K562 (cell line): ENCODE results near the gene HSD17B11. TPM values are rescaled to one million over a fixed set of nuclear protein-coding genes. Genes with fewer than 3 reads are reported as not detected.
A peak's percentile ranks its signal among the peaks of the same experiment; 100 is the strongest.

Experiments
- ARNT ChIP-seq, 2 experiments: fragments of 450-650 bp; IDR thresholded peaks; 2 replicates each; pipeline ENCODE4 v1.6.1; 2016; ENCODE audit warnings: mild to moderate bottlenecking in 1 of 2
- ID3 ChIP-seq, 2 experiments: fragments of 250-450 bp in 1 of 2; fragments of 450-650 bp in 1 of 2; sonication (Bioruptor Pico) in 1 of 2; IDR thresholded peaks; 2 replicates each; pipeline versions ENCODE4 v1.6.1 to v1.8.0; 2016 to 2021; ENCODE audit warnings: mild to moderate bottlenecking in 2 of 2, moderate library complexity in 2 of 2, missing compliant biosample characterization in 1 of 2, missing genetic modification characterization in 1 of 2
- MAFF ChIP-seq: IDR thresholded peaks from 2 replicates; pipeline ENCODE4 v1.6.1; 2012; ENCODE audit warnings: low read length, improper control_type of control experiment
- POLR2B ChIP-seq: fragments of 450-650 bp; IDR thresholded peaks from 2 replicates; pipeline ENCODE4 v1.6.1; 2018; ENCODE audit warnings: low read depth; ENCODE audit not compliant: partially characterized antibody
- POU5F1 ChIP-seq: fragments of 150-350 bp; IDR thresholded peaks from 2 replicates; pipeline ENCODE4 v1.6.1; 2014; ENCODE audit warnings: borderline replicate concordance, low read length, low read depth, mild to moderate bottlenecking; ENCODE audit not compliant: partially characterized antibody
- REST ChIP-seq, 2 experiments: fragments of 450-650 bp; formaldehyde crosslinking in 1 of 2; IDR thresholded peaks; 2 replicates each; pipeline versions ENCODE4 v1.4.0 to v1.6.1; 2014 to 2020; ENCODE audit warnings: mild to moderate bottlenecking in 2 of 2, borderline replicate concordance in 1 of 2, low read depth in 1 of 2
- SLC30A9 ChIP-seq: fragments of 250-450 bp; sonication (Bioruptor Pico); IDR thresholded peaks from 2 replicates; pipeline ENCODE4 v1.8.0; 2022; ENCODE audit warnings: mild to moderate bottlenecking, moderate library complexity
- USF2 ChIP-seq: sonication (generic); formaldehyde crosslinking; IDR thresholded peaks from 2 replicates; pipeline ENCODE4 v1.5.0; 2020; ENCODE audit warnings: missing genetic modification reagents
- ZFP91 ChIP-seq: sonication (generic); formaldehyde crosslinking; IDR thresholded peaks from 2 replicates; pipeline ENCODE4 v1.8.0; 2022; ENCODE audit warnings: mild to moderate bottlenecking, missing genetic modification reagents
- ZNF717 ChIP-seq: fragments of 250-450 bp; sonication (Bioruptor Pico); IDR thresholded peaks from 2 replicates; pipeline ENCODE4 v1.5.0; 2021
- polyA plus RNA-seq, 8 experiments: library from polyadenylated mRNA; depleted of rRNA in 4 of 8; stranded (reverse) in 5 of 8; unstranded in 3 of 8; fragments of >200 nt; fragmentation: Nextera tagmentation in 2 of 8; fragmentation: Illumina TruSeq in 1 of 8; extraction: Ambion mirVana in 2 of 8; extraction: Trizol in 1 of 8; gene quantifications; 2 replicates each; pipeline versions ENCODE4 v1.2.1 to v1.2.3, GENCODE V29; 2011 to 2014; ENCODE audit warnings: inconsistent platforms in 1 of 8, missing spikeins in 1 of 8
- total RNA-seq, 7 experiments: library from RNA; depleted of rRNA in 6 of 7; stranded (reverse); fragments of >200 nt in 6 of 7; fragmentation: Illumina TruSeq in 2 of 7; extraction: Trizol in 2 of 7; gene quantifications; 2 replicates each; pipeline versions ENCODE4 v1.2.1 to v1.2.3, GENCODE V29; 2011 to 2021; ENCODE audit warnings: low replicate concordance in 1 of 7
- TF ChIP-seq, protein P1 (sequence below): IDR thresholded peaks from 3 replicates; pipeline ENCODE4 v1.6.1; 2011; ENCODE audit warnings: borderline replicate concordance, mild to moderate bottlenecking; ENCODE audit not compliant: insufficient read length, insufficient read depth
- TF ChIP-seq, protein P2 (sequence below): fragments of 450-650 bp; formaldehyde crosslinking; IDR thresholded peaks from 2 replicates; pipeline ENCODE4 v1.4.0; 2022; ENCODE audit warnings: missing genetic modification characterization

The HSD17B11 gene
- total and polyA plus RNA-seq, 9 of the 15 experiments (the other 6 are each of a cell fraction or from before 2014, with no cell fraction given): 26.0 to 108 (median 81.0) TPM

- TF ChIP-seq, protein P1, sequence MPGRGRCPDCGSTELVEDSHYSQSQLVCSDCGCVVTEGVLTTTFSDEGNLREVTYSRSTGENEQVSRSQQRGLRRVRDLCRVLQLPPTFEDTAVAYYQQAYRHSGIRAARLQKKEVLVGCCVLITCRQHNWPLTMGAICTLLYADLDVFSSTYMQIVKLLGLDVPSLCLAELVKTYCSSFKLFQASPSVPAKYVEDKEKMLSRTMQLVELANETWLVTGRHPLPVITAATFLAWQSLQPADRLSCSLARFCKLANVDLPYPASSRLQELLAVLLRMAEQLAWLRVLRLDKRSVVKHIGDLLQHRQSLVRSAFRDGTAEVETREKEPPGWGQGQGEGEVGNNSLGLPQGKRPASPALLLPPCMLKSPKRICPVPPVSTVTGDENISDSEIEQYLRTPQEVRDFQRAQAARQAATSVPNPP: no peak
- TF ChIP-seq SLC30A9 (CRISPR knock-in tag) (no peak), ID3 (CRISPR knock-in tag; IDR thresholded peaks at IDR 0.05) (no peak), ID3 (tag; IDR thresholded peaks at IDR 0.05) (peak; percentile 75; the same call in 1 of the 2 replicates), REST (IDR thresholded peaks at IDR 0.05; ENCODE audit: borderline replicate concordance) (peak; percentile 41), REST (CRISPR knock-in tag; IDR thresholded peaks at IDR 0.05; ENCODE audit: low read depth) (no peak), ZFP91 (CRISPR knock-in tag) (no peak), MAFF (no peak), POU5F1 (peak; percentile 21), POLR2B (peak; percentile 90), ZNF717 (no peak), USF2 (CRISPR knock-in tag) (no peak), ARNT (IDR thresholded peaks at IDR 0.05) (no peak; a peak in 1 of 4 replicates)
- TF ChIP-seq, protein P2, sequence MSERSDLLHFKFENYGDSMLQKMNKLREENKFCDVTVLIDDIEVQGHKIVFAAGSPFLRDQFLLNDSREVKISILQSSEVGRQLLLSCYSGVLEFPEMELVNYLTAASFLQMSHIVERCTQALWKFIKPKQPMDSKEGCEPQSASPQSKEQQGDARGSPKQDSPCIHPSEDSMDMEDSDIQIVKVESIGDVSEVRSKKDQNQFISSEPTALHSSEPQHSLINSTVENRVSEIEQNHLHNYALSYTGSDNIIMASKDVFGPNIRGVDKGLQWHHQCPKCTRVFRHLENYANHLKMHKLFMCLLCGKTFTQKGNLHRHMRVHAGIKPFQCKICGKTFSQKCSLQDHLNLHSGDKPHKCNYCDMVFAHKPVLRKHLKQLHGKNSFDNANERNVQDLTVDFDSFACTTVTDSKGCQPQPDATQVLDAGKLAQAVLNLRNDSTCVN: no peak
These were observed at the start of gene HSD17B11 (continued) for GRCh38 chr4:87390891-87391575.
